ENCODE measurements around the gene TMEM52B.

TMEM52B gene

DNA sequence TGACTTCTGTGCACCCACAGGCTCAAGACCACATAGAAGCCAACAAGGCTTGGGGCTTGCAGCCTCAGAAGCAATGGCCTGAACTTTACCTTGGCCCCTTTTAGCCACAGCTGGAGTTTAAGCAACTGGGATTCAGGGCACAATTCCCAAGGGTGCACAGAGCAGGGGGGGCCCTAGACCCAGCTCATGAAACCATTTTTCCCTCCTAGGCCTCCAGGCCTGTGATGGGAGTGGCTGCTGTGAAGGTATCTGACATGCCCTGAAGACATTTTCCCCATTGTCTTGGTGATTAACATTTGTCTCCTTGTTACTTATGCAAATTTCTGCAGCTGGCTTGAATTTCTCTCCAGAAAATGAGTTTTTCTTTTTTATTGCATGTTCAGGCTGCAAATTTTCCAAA, 55.7 kb downstream of the TMEM52B start:
- DNase-seq (ENCODE audit: low read depth) = no peak
- TF ChIP-seq, protein P1, sequence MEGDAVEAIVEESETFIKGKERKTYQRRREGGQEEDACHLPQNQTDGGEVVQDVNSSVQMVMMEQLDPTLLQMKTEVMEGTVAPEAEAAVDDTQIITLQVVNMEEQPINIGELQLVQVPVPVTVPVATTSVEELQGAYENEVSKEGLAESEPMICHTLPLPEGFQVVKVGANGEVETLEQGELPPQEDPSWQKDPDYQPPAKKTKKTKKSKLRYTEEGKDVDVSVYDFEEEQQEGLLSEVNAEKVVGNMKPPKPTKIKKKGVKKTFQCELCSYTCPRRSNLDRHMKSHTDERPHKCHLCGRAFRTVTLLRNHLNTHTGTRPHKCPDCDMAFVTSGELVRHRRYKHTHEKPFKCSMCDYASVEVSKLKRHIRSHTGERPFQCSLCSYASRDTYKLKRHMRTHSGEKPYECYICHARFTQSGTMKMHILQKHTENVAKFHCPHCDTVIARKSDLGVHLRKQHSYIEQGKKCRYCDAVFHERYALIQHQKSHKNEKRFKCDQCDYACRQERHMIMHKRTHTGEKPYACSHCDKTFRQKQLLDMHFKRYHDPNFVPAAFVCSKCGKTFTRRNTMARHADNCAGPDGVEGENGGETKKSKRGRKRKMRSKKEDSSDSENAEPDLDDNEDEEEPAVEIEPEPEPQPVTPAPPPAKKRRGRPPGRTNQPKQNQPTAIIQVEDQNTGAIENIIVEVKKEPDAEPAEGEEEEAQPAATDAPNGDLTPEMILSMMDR (IDR thresholded peaks at IDR 0.05; ENCODE audit: low read depth, low read length, missing control alignments) = no peak
- no peak overlapping the region for H3K4me3 ChIP-seq (ENCODE audit: low read depth, low read length)
- in situ Hi-C loops (cut with HindIII; ENCODE audit: low sequenced_read_pairs) = no loop called here

DNA sequence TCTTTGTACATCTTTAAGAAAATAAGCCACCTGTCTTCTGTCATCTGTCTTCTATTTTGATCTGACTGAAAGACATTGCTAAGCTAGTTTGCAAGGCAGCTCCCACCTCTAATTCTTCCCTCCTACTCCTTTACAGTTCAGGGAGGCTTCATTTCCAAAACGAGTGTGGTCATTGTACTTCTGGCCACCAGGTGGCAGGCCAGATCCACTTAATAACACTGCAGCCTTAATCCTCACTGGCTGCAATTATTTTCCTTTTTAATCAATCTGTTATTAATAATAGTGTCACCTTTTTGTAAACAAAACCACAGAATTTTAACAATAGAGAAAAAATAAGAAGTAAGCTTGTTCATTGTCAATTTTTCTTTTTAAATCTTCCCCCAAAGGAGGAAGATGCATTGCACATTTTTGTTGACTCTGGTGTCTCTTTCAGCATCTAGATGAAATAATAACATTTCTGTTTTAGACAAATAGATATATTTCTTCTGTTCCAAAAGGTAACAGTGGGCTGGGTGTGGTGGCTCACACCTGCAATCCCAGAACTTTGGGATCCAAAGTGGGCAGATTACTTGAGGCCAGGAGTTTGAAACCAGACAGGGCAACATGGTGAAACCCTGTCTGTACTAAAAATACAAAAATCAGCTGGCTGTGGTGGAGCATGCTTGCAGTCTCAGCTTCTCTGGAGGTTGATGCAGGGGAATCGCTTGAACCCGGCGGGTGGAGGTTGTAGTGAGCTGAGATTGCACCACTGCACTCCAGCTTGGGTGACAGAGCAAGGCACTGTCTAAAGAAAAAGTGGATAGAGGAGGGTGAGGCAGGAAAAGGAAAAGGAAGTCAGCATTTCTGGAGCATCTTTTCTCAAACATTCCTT, 57.2 kb downstream of the TMEM52B start:
- in situ Hi-C loops (cut with HindIII; ENCODE audit: low sequenced_read_pairs) = no loop called here
- TF ChIP-seq, protein P1 (IDR thresholded peaks at IDR 0.05; ENCODE audit: low read depth, low read length, missing control alignments) = peak; percentile 77
- DNase-seq (ENCODE audit: low read depth) = no peak
- H3K4me3 ChIP-seq (ENCODE audit: low read depth, low read length) = no peak overlapping the region

DNA sequence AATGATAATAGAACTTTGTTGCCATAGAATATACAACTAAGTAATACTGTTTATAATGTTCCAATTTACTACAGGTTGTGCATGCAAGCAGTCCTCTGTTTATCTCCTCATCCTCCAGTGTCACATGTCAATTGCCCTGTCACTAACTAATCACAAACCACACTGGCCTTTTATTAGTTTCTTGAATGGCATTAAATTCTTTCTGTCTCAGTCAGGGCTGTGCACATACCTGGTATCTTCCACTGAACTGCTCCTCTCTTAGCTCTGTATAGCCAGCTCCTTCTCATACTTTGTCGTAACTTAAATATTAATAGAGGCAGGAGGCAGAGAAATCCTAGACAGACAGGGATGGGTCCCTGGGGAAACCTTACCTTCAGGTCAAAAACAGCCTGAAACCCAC, 57.9 kb downstream of the TMEM52B start:
- in situ Hi-C loops (cut with HindIII; ENCODE audit: low sequenced_read_pairs) = no loop called here
- H3K4me3 ChIP-seq (ENCODE audit: low read depth, low read length) = no peak overlapping the region
- TF ChIP-seq, protein P1 (IDR thresholded peaks at IDR 0.05; ENCODE audit: low read depth, low read length, missing control alignments) = no peak
- no peak for DNase-seq (ENCODE audit: low read depth)

DNA sequence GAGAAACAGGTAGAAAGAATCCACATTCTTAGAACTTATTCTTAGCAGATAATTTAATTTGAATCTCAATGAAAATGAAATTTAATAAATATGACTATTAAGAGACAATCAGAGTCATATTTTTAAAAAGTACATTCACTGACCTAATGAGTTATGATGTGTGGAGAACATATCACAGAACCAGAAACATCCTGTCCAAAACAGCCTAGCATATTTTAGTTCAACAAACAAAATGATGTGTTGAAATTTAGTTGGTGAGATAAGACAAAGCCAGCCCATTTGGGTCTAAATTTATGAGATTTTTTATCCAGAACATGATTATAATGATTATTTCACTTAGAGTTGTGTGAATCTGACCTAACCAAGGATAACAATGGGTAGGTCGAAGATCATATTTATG, 59.7 kb downstream of the TMEM52B start:
- no peak for DNase-seq (ENCODE audit: low read depth)
- TF ChIP-seq, protein P1 (IDR thresholded peaks at IDR 0.05; ENCODE audit: low read depth, low read length, missing control alignments) = no peak
- no peak overlapping the region for H3K4me3 ChIP-seq (ENCODE audit: low read depth, low read length)
- in situ Hi-C loops (cut with HindIII; ENCODE audit: low sequenced_read_pairs) = no loop called here

DNA sequence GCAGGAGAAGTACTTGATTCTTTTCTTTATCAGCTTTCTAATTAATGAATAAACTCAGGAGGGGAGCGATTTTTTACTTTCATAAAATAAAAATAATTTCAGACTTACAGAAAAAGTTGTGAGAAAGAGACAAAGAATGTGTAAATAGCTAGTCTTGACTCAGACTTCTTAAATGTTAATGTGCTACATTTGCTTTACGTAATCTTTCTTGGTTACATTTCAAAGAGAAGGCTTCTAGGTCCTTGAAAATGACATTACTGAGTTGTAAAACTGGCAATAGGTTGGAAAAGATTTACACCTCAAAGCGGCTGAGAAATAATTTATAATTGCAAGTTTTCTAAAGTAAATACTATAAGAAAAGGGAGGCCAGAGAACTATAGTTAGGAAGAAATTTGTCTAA, 62.5 kb downstream of the TMEM52B start:
- in situ Hi-C loops (cut with HindIII; ENCODE audit: low sequenced_read_pairs) = no loop called here
- no peak overlapping the region for H3K4me3 ChIP-seq (ENCODE audit: low read depth, low read length)
- DNase-seq (ENCODE audit: low read depth) = no peak
- TF ChIP-seq, protein P1 (IDR thresholded peaks at IDR 0.05; ENCODE audit: low read depth, low read length, missing control alignments) = no peak

Measured in astrocyte of the cerebellum (primary cell).